Liver (tissue), 9 donors: ENCODE measurements around the gene LGALSL. TPM values are rescaled to one million over a fixed set of nuclear protein-coding genes. Genes with fewer than 3 reads are reported as not detected.

Experiments
- DNase-seq: peaks from one replicate; pipeline ENCODE4 v3.0.0-alpha.2; 2017; ENCODE audit warnings: low spot score
- H3K27ac ChIP-seq, 2 donors: one replicate each; pipeline ENCODE4 v1.7.0; 2013; ENCODE audit warnings: inconsistent platforms in 2 of 2, low read length in 2 of 2, control low read depth in 1 of 2, low read depth in 1 of 2, mild to moderate bottlenecking in 1 of 2
- H3K27me3 ChIP-seq, 4 donors: one replicate each; pipeline versions ENCODE4 v1.6.1 to v1.7.0; 2013; ENCODE audit warnings: low read length in 3 of 4, inconsistent platforms in 1 of 4, mild to moderate bottlenecking in 1 of 4, moderate library complexity in 1 of 4; ENCODE audit not compliant: control insufficient read depth in 4 of 4, insufficient read depth in 4 of 4
- H3K36me3 ChIP-seq, 4 donors: one replicate each; pipeline versions ENCODE4 v1.6.1 to v1.7.0; 2013; ENCODE audit warnings: low read length in 3 of 4, mild to moderate bottlenecking in 3 of 4, low read depth in 1 of 4, moderate library complexity in 1 of 4; ENCODE audit not compliant: control insufficient read depth in 4 of 4, insufficient read depth in 3 of 4
- H3K4me1 ChIP-seq, 4 donors: one replicate each; pipeline versions ENCODE4 v1.6.1 to v1.7.0; 2013; ENCODE audit warnings: low read length in 3 of 4, mild to moderate bottlenecking in 3 of 4, moderate library complexity in 1 of 4; ENCODE audit not compliant: control insufficient read depth in 4 of 4, insufficient read depth in 4 of 4
- H3K4me3 ChIP-seq, 3 donors: one replicate each; pipeline versions ENCODE4 v1.6.1 to v1.7.0; 2013; ENCODE audit warnings: low read length in 3 of 3, control low read depth in 1 of 3, low read depth in 1 of 3, mild to moderate bottlenecking in 1 of 3
- H3K9ac ChIP-seq, 2 donors: one replicate each; pipeline ENCODE4 v1.7.0; 2013; ENCODE audit warnings: low read length in 2 of 2, mild to moderate bottlenecking in 2 of 2, moderate library complexity in 2 of 2, control low read depth in 1 of 2, low read depth in 1 of 2
- H3K9me3 ChIP-seq, 4 donors: one replicate each; pipeline versions ENCODE4 v1.6.1 to v1.7.0; 2013; ENCODE audit warnings: low read length in 3 of 4; ENCODE audit not compliant: control insufficient read depth in 4 of 4
- EGR1 ChIP-seq, 2 donors: IDR thresholded peaks; 2 replicates each; pipeline ENCODE4 v1.6.1; 2016 to 2018; ENCODE audit warnings: antibody characterized with exemption in 2 of 2, low read depth in 2 of 2
- FOXA1 ChIP-seq: IDR thresholded peaks from 2 replicates; pipeline ENCODE4 v1.6.1; 2016; ENCODE audit warnings: antibody characterized with exemption
- GABPA ChIP-seq, 2 donors: IDR thresholded peaks in 1 of 2; conservative IDR thresholded peaks in 1 of 2; 2 replicates each; pipeline ENCODE4 v1.6.1; 2016; ENCODE audit warnings: antibody characterized with exemption in 2 of 2, mild to moderate bottlenecking in 1 of 2, moderate library complexity in 1 of 2
- HNF4A ChIP-seq, 2 donors: conservative IDR thresholded peaks; 2 replicates each; pipeline ENCODE4 v1.6.1; 2016; ENCODE audit warnings: antibody characterized with exemption in 2 of 2, mild to moderate bottlenecking in 2 of 2
- HNF4G ChIP-seq: IDR thresholded peaks from 2 replicates; pipeline ENCODE4 v1.6.1; 2016; ENCODE audit warnings: antibody characterized with exemption
- JUND ChIP-seq, 2 donors: IDR thresholded peaks; 2 replicates each; pipeline ENCODE4 v1.6.1; 2016; ENCODE audit warnings: antibody characterized with exemption in 2 of 2
- MAX ChIP-seq: IDR thresholded peaks from 2 replicates; pipeline ENCODE4 v1.6.1; 2016; ENCODE audit warnings: antibody characterized with exemption
- NR2F2 ChIP-seq: IDR thresholded peaks from 2 replicates; pipeline ENCODE4 v1.6.1; 2016; ENCODE audit warnings: antibody characterized with exemption
- REST ChIP-seq: IDR thresholded peaks from 2 replicates; pipeline ENCODE4 v1.6.1; 2016; ENCODE audit warnings: antibody characterized with exemption, mild to moderate bottlenecking
- RXRA ChIP-seq, 2 donors: IDR thresholded peaks; 2 replicates each; pipeline ENCODE4 v1.6.1; 2017 to 2018; ENCODE audit warnings: antibody characterized with exemption in 2 of 2, mild to moderate bottlenecking in 1 of 2
- SP1 ChIP-seq: IDR thresholded peaks from 2 replicates; pipeline ENCODE4 v1.6.1; 2018; ENCODE audit warnings: antibody characterized with exemption, mild to moderate bottlenecking
- YY1 ChIP-seq: IDR thresholded peaks from 2 replicates; pipeline ENCODE4 v1.6.1; 2016; ENCODE audit warnings: antibody characterized with exemption, mild to moderate bottlenecking
- ZBTB33 ChIP-seq: IDR thresholded peaks from 2 replicates; pipeline ENCODE4 v1.6.1; 2016; ENCODE audit warnings: antibody characterized with exemption
- WGBS: extraction: QIAGEN DNeasy Blood & Tissue Kit; methylation state at CpG from one replicate; pipeline ENCODE4 v1.1.7; 2013; 5-methylcytosine and 5-hydroxymethylcytosine counted together
- polyA plus RNA-seq, 2 donors: library from polyadenylated mRNA; stranded (reverse) in 1 of 2; unstranded in 1 of 2; fragments of 200-250 nt in 1 of 2; fragments of >200 nt in 1 of 2; fragmentation: Nextera tagmentation in 1 of 2; extraction: Ambion mirVana in 1 of 2; gene quantifications; one replicate each; pipeline versions ENCODE4 v1.2.1 to v1.2.3, GENCODE V29; 2013 to 2015
- total RNA-seq, 2 donors: library from RNA; depleted of rRNA; stranded (reverse); fragments of >200 nt; gene quantifications; one replicate each; pipeline ENCODE4 v1.2.3, GENCODE V29; 2014
- donor health status: healthy.
- donor health status: healthy.
- donor health status: healthy.
- donor health status: healthy.
- donor health status: healthy.

The LGALSL gene
- total and polyA plus RNA-seq, 4 donors, result 2.4 to 8.7 (median 3.8) TPM

DNA sequence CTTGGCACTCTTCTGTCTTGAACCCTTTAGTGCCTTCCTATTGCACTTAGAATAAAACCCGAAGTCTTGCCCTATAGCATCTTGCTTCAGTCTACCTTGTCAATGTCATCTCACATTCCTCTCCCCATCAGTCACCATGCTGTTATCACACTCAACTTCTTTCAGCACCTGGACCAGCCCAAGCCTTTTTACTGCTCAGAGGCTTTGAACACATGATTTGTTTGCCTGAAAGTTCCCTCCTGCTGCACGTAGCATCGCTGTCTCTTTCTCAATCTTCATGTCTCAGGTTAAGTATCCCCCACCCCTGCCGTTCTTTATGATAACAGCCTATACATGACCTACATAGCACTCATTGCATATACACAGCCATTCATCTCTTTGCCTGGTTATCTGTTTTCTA, 41.3 kb upstream of the LGALSL start:
- Histone ChIP-seq H3K27me3 (no peaks in the 10 kb centered on the region), H3K4me3 (no peak overlapping the region), H3K4me1 (peaks cover 0 to 3% (median 0%) of the 10 kb centered on the region in 4 donors), H3K36me3 (no peaks in the 10 kb centered on the region), H3K9me3 (no peaks in the 10 kb centered on the region), H3K27ac (no peak overlapping the region), H3K9ac (no peak overlapping the region)
- DNase-seq, result no peak
- 94% methylated on average over 4 of the region's 4 CpGs for WGBS
- TF ChIP-seq HNF4A (conservative IDR thresholded peaks at IDR 0.05) (no peak), EGR1 (IDR thresholded peaks at IDR 0.05; ENCODE audit: low read depth in 2 of 2) (no peak), YY1 (no peak), HNF4G (no peak), ZBTB33 (no peak), GABPA (IDR thresholded peaks at IDR 0.05 in 1 of 2, conservative IDR thresholded peaks at IDR 0.05 in 1 of 2) (no peak)

GRCh38 chr2:64414736-64415435, 39.1 kb upstream of the LGALSL start:
- Histone ChIP-seq H3K4me3 (no peak overlapping the region), H3K9me3 (no peaks in the 10 kb centered on the region), H3K27me3 (no peaks in the 10 kb centered on the region), H3K27ac (no peak overlapping the region), H3K36me3 (no peaks in the 10 kb centered on the region), H3K9ac (no peak overlapping the region), H3K4me1 (no peaks in the 10 kb centered on the region)
- no peak for TF ChIP-seq HNF4A (conservative IDR thresholded peaks at IDR 0.05)
- no peak for TF ChIP-seq HNF4G
- no peak for TF ChIP-seq MAX
- no peak for TF ChIP-seq EGR1 (IDR thresholded peaks at IDR 0.05; ENCODE audit: low read depth in 2 of 2)
- TF ChIP-seq RXRA (IDR thresholded peaks at IDR 0.05), result no peak
- no peak for TF ChIP-seq GABPA (IDR thresholded peaks at IDR 0.05 in 1 of 2, conservative IDR thresholded peaks at IDR 0.05 in 1 of 2)
- no peak for TF ChIP-seq NR2F2
- TF ChIP-seq FOXA1, result no peak
- TF ChIP-seq ZBTB33, result no peak
- TF ChIP-seq JUND (IDR thresholded peaks at IDR 0.05), result no peak
- TF ChIP-seq YY1, result no peak
- no peak for TF ChIP-seq SP1
- DNase-seq, result no peak
- WGBS, result 89% methylated on average over 7 of the region's 7 CpGs

- whole genome bisulfite sequencing, result 87% methylated on average over 3 of the region's 3 CpGs
- TF ChIP-seq REST, result no peak
- TF ChIP-seq FOXA1, result no peak
- no peak for TF ChIP-seq NR2F2
- no peak for TF ChIP-seq ZBTB33
- no peak for TF ChIP-seq SP1
- no peak for DNase-seq
- H3K9me3 ChIP-seq, result no peaks in the 10 kb centered on the region
- no peaks in the 10 kb centered on the region for H3K36me3 ChIP-seq
- H3K4me3 ChIP-seq, result no peak overlapping the region
- no peaks in the 10 kb centered on the region for H3K4me1 ChIP-seq
- no peaks in the 10 kb centered on the region for H3K27me3 ChIP-seq
- no peak overlapping the region for H3K27ac ChIP-seq
- no peak overlapping the region for H3K9ac ChIP-seq
These were observed 36.3 kb upstream of the LGALSL start for GRCh38 chr2:64417624-64418023.
